Nephron (organoid): Measurements from ENCODE around the gene SPDYA.
A peak's percentile ranks its signal among the peaks of the same experiment; 100 is the strongest.

ENCODE experiments used
- H3K27ac Mint-ChIP-seq, 3 experiments: 2 replicates each; pipeline ENCODE4 v1.8.0; 2020; ENCODE audit warnings: mixed read lengths in 3 of 3, mild to moderate bottlenecking in 2 of 3, moderate library complexity in 1 of 3
- H3K27me3 Mint-ChIP-seq: 2 replicates; pipeline ENCODE4 v1.8.0; 2021; ENCODE audit warnings: low read depth, mild to moderate bottlenecking, moderate library complexity, mixed read lengths
- H3K36me3 Mint-ChIP-seq: 2 replicates; pipeline ENCODE4 v1.8.0; 2020; ENCODE audit warnings: low read depth, mixed read lengths
- H3K4me1 Mint-ChIP-seq: 2 replicates; pipeline ENCODE4 v1.8.0; 2020; ENCODE audit warnings: mixed read lengths
- H3K4me3 Mint-ChIP-seq, 3 experiments: 2 replicates each; pipeline ENCODE4 v1.8.0; 2020; ENCODE audit warnings: mild to moderate bottlenecking in 3 of 3, mixed read lengths in 3 of 3, moderate library complexity in 2 of 3
- H3K9me3 Mint-ChIP-seq: 2 replicates; pipeline ENCODE4 v1.8.0; 2020; ENCODE audit warnings: mixed read lengths
- CTCF ChIP-seq, 3 experiments: fragments of 200-600 bp; sonication (generic); IDR thresholded peaks; one replicate each; pipeline ENCODE4 v1.5.0; 2021; ENCODE audit warnings: antibody characterized with exemption in 3 of 3; ENCODE audit not compliant: unreplicated experiment in 3 of 3

The SPDYA gene

DNA sequence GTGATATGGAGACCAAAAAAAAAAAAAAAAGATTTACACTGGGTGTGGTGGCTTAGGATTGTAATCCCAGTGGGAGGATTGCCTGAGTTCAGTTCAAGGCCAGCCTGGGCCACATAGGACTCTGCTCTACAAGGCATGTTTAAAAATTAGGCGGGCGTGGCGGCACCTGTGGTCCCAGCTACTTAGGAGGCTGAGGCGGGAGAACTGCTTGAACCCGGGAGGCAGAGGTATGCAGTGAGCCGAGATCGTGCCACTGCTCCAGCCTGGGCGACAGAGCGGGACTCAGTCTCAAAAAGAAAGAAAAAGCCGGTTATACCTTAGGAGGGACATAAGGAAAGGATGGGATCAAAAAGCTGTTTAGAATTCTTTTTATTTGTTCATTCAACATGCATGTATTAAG is 707 bp upstream of the SPDYA start:
- Mint-ChIP-seq H3K36me3 (peaks cover 26% of the 10 kb centered on the region), H3K9me3 (no peaks in the 10 kb centered on the region), H3K27me3 (peaks cover 3% of the 10 kb centered on the region), H3K4me3 (peak overlapping the region; percentile 44 to 76 (median 75)), H3K4me1 (no peaks in the 10 kb centered on the region), H3K27ac (no peak overlapping the region)
- no peak for TF ChIP-seq CTCF (IDR thresholded peaks at IDR 0.05; ENCODE audit: unreplicated experiment in 3 of 3)

GRCh38 chr2:28818053-28818452 is 7.4 kb downstream of the SPDYA start:
- Mint-ChIP-seq H3K4me3 (no peak overlapping the region), H3K27ac (no peak overlapping the region), H3K36me3 (no peaks in the 10 kb centered on the region), H3K9me3 (no peaks in the 10 kb centered on the region), H3K27me3 (no peaks in the 10 kb centered on the region), H3K4me1 (no peaks in the 10 kb centered on the region)
- no peak for TF ChIP-seq CTCF (IDR thresholded peaks at IDR 0.05; ENCODE audit: unreplicated experiment in 3 of 3)

DNA sequence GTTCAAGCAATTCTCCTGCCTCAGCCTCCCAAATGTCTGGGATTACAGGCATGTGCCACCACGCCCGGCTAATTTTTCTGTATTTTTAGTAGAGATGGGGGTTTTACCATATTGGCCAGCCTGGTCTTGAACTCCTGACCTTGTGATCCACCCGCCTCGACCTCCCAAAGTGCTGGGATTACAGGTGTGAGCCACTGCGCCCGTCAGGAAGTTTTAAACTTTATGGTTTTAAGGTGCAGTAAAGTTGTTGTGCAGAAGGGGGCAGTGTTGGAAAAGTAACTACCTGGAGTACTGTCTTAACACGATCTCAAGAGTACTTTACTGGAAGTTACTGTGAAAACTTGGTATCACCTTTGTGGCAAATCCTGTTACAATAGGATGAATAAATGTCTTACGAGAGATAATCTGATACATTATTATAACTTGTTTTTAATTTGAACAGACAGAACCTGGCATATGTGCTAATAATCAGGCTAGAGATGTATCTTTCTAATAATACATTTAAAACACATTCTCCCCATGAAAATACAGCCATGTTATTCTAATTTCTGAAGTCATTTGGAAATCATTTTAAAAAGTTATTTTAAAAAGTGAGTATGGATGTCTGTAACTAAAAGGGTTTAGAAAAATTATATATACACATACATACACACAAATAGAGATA is 10.8 kb downstream of the SPDYA start:
- no peak overlapping the region for H3K4me3 Mint-ChIP-seq
- H3K9me3 Mint-ChIP-seq: no peaks in the 10 kb centered on the region
- H3K27me3 Mint-ChIP-seq: no peaks in the 10 kb centered on the region
- peak; percentile 54 to 66 (median 59) for TF ChIP-seq CTCF (IDR thresholded peaks at IDR 0.05; ENCODE audit: unreplicated experiment in 3 of 3)
- H3K4me1 Mint-ChIP-seq: no peaks in the 10 kb centered on the region
- no peak overlapping the region for H3K27ac Mint-ChIP-seq
- no peaks in the 10 kb centered on the region for H3K36me3 Mint-ChIP-seq

DNA sequence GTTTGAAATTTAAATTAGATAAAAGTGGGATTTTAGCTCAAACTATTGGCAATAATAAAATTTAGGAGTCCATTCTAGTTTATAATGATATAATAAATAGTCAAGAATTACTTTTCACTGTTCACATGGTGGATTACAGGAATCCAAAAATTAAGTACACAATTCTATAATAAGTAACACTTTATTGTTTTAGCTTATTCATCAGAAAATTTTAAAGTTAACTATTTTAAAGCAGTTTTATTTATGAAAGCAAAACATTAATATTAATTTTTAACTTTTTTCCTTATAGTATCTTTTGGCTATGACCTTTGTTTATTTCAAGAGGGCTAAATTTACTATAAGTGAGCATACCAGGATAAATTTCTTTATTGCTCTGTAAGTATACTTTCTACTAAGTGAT is 11.4 kb downstream of the SPDYA start:
- TF ChIP-seq CTCF (IDR thresholded peaks at IDR 0.05; ENCODE audit: unreplicated experiment in 3 of 3): no peak
- no peaks in the 10 kb centered on the region for H3K27me3 Mint-ChIP-seq
- H3K4me1 Mint-ChIP-seq: no peaks in the 10 kb centered on the region
- H3K27ac Mint-ChIP-seq: no peak overlapping the region
- no peaks in the 10 kb centered on the region for H3K36me3 Mint-ChIP-seq
- H3K9me3 Mint-ChIP-seq: no peaks in the 10 kb centered on the region
- no peak overlapping the region for H3K4me3 Mint-ChIP-seq

DNA sequence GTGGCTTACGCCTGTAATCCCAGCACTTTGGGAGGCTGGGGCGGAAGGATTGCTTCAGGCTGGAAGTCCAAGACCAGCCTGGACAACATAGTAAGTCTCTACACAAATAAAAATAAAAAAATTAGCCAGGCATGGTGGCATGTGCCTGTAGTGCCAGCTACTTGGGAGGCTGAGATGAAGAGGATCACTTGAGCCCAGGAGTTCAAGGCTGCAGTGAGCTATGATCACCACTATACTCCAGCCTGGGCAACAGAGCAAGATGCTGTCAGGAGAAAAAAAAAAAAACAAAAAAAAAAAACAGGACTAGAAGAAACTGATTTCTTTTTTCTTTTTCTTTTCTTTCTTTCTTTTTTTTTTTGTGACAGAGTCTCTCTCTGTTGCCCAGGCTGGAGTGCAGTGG is 13.6 kb downstream of the SPDYA start:
- no peaks in the 10 kb centered on the region for H3K27me3 Mint-ChIP-seq
- no peak overlapping the region for H3K27ac Mint-ChIP-seq
- H3K4me3 Mint-ChIP-seq: no peak overlapping the region
- TF ChIP-seq CTCF (IDR thresholded peaks at IDR 0.05; ENCODE audit: unreplicated experiment in 3 of 3): no peak
- no peaks in the 10 kb centered on the region for H3K9me3 Mint-ChIP-seq
- H3K4me1 Mint-ChIP-seq: no peaks in the 10 kb centered on the region
- H3K36me3 Mint-ChIP-seq: no peaks in the 10 kb centered on the region

DNA sequence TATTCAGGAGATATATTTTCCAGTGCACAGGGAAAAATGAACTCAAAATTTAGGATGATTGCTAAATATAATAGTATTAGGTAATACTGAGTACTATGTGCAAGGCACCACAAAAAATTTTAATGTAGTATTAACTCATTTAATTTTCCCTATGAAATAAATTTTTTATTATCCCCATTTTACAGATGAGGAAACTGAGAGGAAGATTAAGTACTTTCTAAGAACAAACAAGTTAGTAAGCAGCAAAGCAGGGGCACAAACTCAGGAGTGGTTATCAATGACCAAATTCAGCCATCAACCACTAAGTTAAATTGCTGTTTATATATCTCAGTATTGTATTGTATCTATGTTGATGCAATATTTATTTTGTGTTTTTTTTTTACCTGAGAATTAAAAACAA is 14.2 kb downstream of the SPDYA start:
- no peak overlapping the region for H3K27ac Mint-ChIP-seq

More for the DNA sequence above, 14.2 kb downstream of the SPDYA start:
- no peaks in the 10 kb centered on the region for H3K36me3 Mint-ChIP-seq
- no peaks in the 10 kb centered on the region for H3K27me3 Mint-ChIP-seq
- no peak overlapping the region for H3K4me3 Mint-ChIP-seq
- no peaks in the 10 kb centered on the region for H3K4me1 Mint-ChIP-seq
- no peaks in the 10 kb centered on the region for H3K9me3 Mint-ChIP-seq
- TF ChIP-seq CTCF (IDR thresholded peaks at IDR 0.05; ENCODE audit: unreplicated experiment in 3 of 3): no peak
